ENCODE measurements around the gene PCMTD2.

Gene PCMTD2

GRCh38 chr20:64224351-64225170 is 31.0 kb upstream of the PCMTD2 start:
- Histone ChIP-seq H3K4me1 (ENCODE audit: control insufficient read depth, low read length) (peaks cover 8% of the 10 kb centered on the region; the same call in 1 of the 2 replicates), H4K20me1 (ENCODE audit: control insufficient read depth, insufficient read depth, low read depth, low read length) (no peaks in the 10 kb centered on the region), H3K27ac (ENCODE audit: low read depth, low read length) (no peak overlapping the region), H3F3A (ENCODE audit: control insufficient read depth, insufficient read depth) (no peaks in the 10 kb centered on the region), H3K36me3 (ENCODE audit: control insufficient read depth, low read length) (no peaks in the 10 kb centered on the region), H3K4me2 (ENCODE audit: low read length) (no peak overlapping the region), H3K9me2 (replicated peaks; ENCODE audit: control insufficient read depth, low read length) (no peaks in the 10 kb centered on the region), H3K4me3 (ENCODE audit: low read length) (no peak overlapping the region), H3K27me3 (ENCODE audit: control insufficient read depth, low read length) (no peaks in the 10 kb centered on the region), H3K79me2 (ENCODE audit: control insufficient read depth, low read length) (no peaks in the 10 kb centered on the region), H3K9me3 (ENCODE audit: control insufficient read depth, insufficient read depth, low read length) (no peaks in the 10 kb centered on the region)
- TF ChIP-seq CTCF (IDR thresholded peaks at IDR 0.05; ENCODE audit: low read depth, low read length, poor library complexity, severe bottlenecking) (no peak), EZH2phosphoT487 (IDR thresholded peaks at IDR 0.05; ENCODE audit: borderline replicate concordance, low read length) (no peak)

- H3K36me3 ChIP-seq (ENCODE audit: control insufficient read depth, low read length): no peaks in the 10 kb centered on the region
- no peak overlapping the region for H3K4me2 ChIP-seq (ENCODE audit: low read length)
- no peaks in the 10 kb centered on the region for H3K9me3 ChIP-seq (ENCODE audit: control insufficient read depth, insufficient read depth, low read length)
- no peaks in the 10 kb centered on the region for H3K9me2 ChIP-seq (replicated peaks; ENCODE audit: control insufficient read depth, low read length)
- H4K20me1 ChIP-seq (ENCODE audit: control insufficient read depth, insufficient read depth, low read depth, low read length): no peaks in the 10 kb centered on the region
- H3K4me1 ChIP-seq (ENCODE audit: control insufficient read depth, low read length): peaks cover 8% of the 10 kb centered on the region; the same call in 1 of the 2 replicates
- no peaks in the 10 kb centered on the region for H3F3A ChIP-seq (ENCODE audit: control insufficient read depth, insufficient read depth)
- H3K27ac ChIP-seq (ENCODE audit: low read depth, low read length): no peak overlapping the region
- TF ChIP-seq CTCF (IDR thresholded peaks at IDR 0.05; ENCODE audit: low read depth, low read length, poor library complexity, severe bottlenecking) (no peak), EZH2phosphoT487 (IDR thresholded peaks at IDR 0.05; ENCODE audit: borderline replicate concordance, low read length) (no peak)
- H3K27me3 ChIP-seq (ENCODE audit: control insufficient read depth, low read length): no peaks in the 10 kb centered on the region
- H3K4me3 ChIP-seq (ENCODE audit: low read length): no peak overlapping the region
- H3K79me2 ChIP-seq (ENCODE audit: control insufficient read depth, low read length): no peaks in the 10 kb centered on the region
Measured at GRCh38 chr20:64225171-64225595, 30.4 kb upstream of the PCMTD2 start.

- H3K4me3 ChIP-seq (ENCODE audit: low read length): no peak overlapping the region
- no peaks in the 10 kb centered on the region for H3F3A ChIP-seq (ENCODE audit: control insufficient read depth, insufficient read depth)
- no peak overlapping the region for H3K27ac ChIP-seq (ENCODE audit: low read depth, low read length)
- no peak for TF ChIP-seq EZH2phosphoT487 (IDR thresholded peaks at IDR 0.05; ENCODE audit: borderline replicate concordance, low read length)
- no peak for TF ChIP-seq CTCF (IDR thresholded peaks at IDR 0.05; ENCODE audit: low read depth, low read length, poor library complexity, severe bottlenecking)
- no peaks in the 10 kb centered on the region for H3K9me3 ChIP-seq (ENCODE audit: control insufficient read depth, insufficient read depth, low read length)
- H3K4me2 ChIP-seq (ENCODE audit: low read length): no peak overlapping the region
- H3K79me2 ChIP-seq (ENCODE audit: control insufficient read depth, low read length): no peaks in the 10 kb centered on the region
- H3K9me2 ChIP-seq (replicated peaks; ENCODE audit: control insufficient read depth, low read length): no peaks in the 10 kb centered on the region
- H3K4me1 ChIP-seq (ENCODE audit: control insufficient read depth, low read length): peaks cover 8% of the 10 kb centered on the region; the same call in 1 of the 2 replicates
- H3K27me3 ChIP-seq (ENCODE audit: control insufficient read depth, low read length): no peaks in the 10 kb centered on the region
- no peaks in the 10 kb centered on the region for H4K20me1 ChIP-seq (ENCODE audit: control insufficient read depth, insufficient read depth, low read depth, low read length)
- no peaks in the 10 kb centered on the region for H3K36me3 ChIP-seq (ENCODE audit: control insufficient read depth, low read length)
Measured at GRCh38 chr20:64225828-64226598, 29.5 kb upstream of the PCMTD2 start.

Measured in DOHH2 (cell line).